ENCODE measurements around the gene HCFC1. TPM values are rescaled to one million over a fixed set of nuclear protein-coding genes. Genes with fewer than 3 reads are reported as not detected.
A peak's percentile ranks its signal among the peaks of the same experiment; 100 is the strongest.

Gene HCFC1
- total and polyA plus RNA-seq, 9 of the 15 experiments (the other 6 are each of a cell fraction or from before 2014, with no cell fraction given) = 2.8 to 133 (median 17.1) TPM

GRCh38 chrX:153966283-153966688, 5.3 kb downstream of the HCFC1 start (continued):
- TF ChIP-seq MGA (IDR thresholded peaks at IDR 0.05) = peak; percentile 32; the same call in 1 of the 2 replicates
- TF ChIP-seq KLF16 (IDR thresholded peaks at IDR 0.05) = no peak
- TF ChIP-seq YBX1 (IDR thresholded peaks at IDR 0.05) = no peak
- TF ChIP-seq CAMTA2 (CRISPR knock-in tag; conservative IDR thresholded peaks at IDR 0.05) = no peak
- no peak for TF ChIP-seq L3MBTL2 (IDR thresholded peaks at IDR 0.05)
- TF ChIP-seq, protein P1, sequence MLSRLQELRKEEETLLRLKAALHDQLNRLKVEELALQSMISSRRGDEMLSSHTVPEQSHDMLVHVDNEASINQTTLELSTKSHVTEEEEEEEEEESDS (CRISPR knock-in tag; IDR thresholded peaks at IDR 0.05) = no peak
- TF ChIP-seq ZC3H11A (IDR thresholded peaks at IDR 0.05; ENCODE audit: low read depth, low read length) = no peak
- no peak for TF ChIP-seq SAFB (IDR thresholded peaks at IDR 0.05; ENCODE audit: borderline replicate concordance, low read depth, low read length)
- no peak for TF ChIP-seq TGIF2 (CRISPR knock-in tag; IDR thresholded peaks at IDR 0.05)
- TF ChIP-seq STAT5A (IDR thresholded peaks at IDR 0.05; ENCODE audit: borderline replicate concordance, low read length) = no peak
- TF ChIP-seq SMAD3 (CRISPR knock-in tag; conservative IDR thresholded peaks at IDR 0.05) = no peak
- TF ChIP-seq, protein P2, sequence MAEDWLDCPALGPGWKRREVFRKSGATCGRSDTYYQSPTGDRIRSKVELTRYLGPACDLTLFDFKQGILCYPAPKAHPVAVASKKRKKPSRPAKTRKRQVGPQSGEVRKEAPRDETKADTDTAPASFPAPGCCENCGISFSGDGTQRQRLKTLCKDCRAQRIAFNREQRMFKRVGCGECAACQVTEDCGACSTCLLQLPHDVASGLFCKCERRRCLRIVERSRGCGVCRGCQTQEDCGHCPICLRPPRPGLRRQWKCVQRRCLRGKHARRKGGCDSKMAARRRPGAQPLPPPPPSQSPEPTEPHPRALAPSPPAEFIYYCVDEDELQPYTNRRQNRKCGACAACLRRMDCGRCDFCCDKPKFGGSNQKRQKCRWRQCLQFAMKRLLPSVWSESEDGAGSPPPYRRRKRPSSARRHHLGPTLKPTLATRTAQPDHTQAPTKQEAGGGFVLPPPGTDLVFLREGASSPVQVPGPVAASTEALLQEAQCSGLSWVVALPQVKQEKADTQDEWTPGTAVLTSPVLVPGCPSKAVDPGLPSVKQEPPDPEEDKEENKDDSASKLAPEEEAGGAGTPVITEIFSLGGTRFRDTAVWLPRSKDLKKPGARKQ (CRISPR knock-in tag; IDR thresholded peaks at IDR 0.05) = no peak
- TF ChIP-seq MAFG (tag; conservative IDR thresholded peaks at IDR 0.05) = peak; percentile 51; the same call in 1 of the 2 replicates
- TF ChIP-seq MTA3 (IDR thresholded peaks at IDR 0.05; ENCODE audit: borderline replicate concordance) = no peak
- no peak for TF ChIP-seq ETV5 (CRISPR knock-in tag; IDR thresholded peaks at IDR 0.05; ENCODE audit: low read depth)
- TF ChIP-seq MEIS2 (IDR thresholded peaks at IDR 0.05; ENCODE audit: partially characterized antibody) = no peak
- no peak for TF ChIP-seq BDP1 (IDR thresholded peaks at IDR 0.05; ENCODE audit: insufficient read depth, insufficient read length)
- no peak for TF ChIP-seq MCM7 (IDR thresholded peaks at IDR 0.05)
